CD4-positive, CD25-positive, alpha-beta regulatory T cell (primary cell): ENCODE measurements around the gene DACH1. TPM values are rescaled to one million over a fixed set of nuclear protein-coding genes. Genes with fewer than 3 reads are reported as not detected.
"Not testable (repeated sequence)": the region's sequence is repeated elsewhere in the genome, so short reads cannot be mapped to it uniquely, and the experiment has no call there.

Experiments used
- ATAC-seq, 2 donors: fragments of 150-1000 bp; cut with Tn5 transposase; one replicate each; pipeline ENCODE4 v1.10.0; 2021; ENCODE audit warnings: low read depth in 2 of 2, moderate number of reproducible peaks in 2 of 2, moderate library complexity in 1 of 2
- DNase-seq, 3 donors: peaks; one replicate each; pipeline versions ENCODE4 v3.0.0 to v3.0.0-alpha.2; 2012 to 2022; ENCODE audit warnings: mixed read lengths in 1 of 3
- H3K27ac ChIP-seq: one replicate; pipeline ENCODE4 v1.7.0; 2013; ENCODE audit warnings: mild to moderate bottlenecking, low read length; ENCODE audit not compliant: insufficient read depth, poor library complexity, severe bottlenecking
- H3K27me3 ChIP-seq: one replicate; pipeline ENCODE4 v1.7.0; 2013; ENCODE audit warnings: low read length; ENCODE audit not compliant: control insufficient read depth, insufficient read depth
- H3K36me3 ChIP-seq: one replicate; pipeline ENCODE4 v1.7.0; 2013; ENCODE audit warnings: mild to moderate bottlenecking, low read length, moderate library complexity; ENCODE audit not compliant: control insufficient read depth, insufficient read depth
- H3K4me1 ChIP-seq: 2 replicates; pipeline ENCODE4 v1.7.0; 2013; ENCODE audit warnings: mild to moderate bottlenecking, low read length; ENCODE audit not compliant: insufficient read depth, control insufficient read depth, poor library complexity, severe bottlenecking
- H3K4me3 ChIP-seq: one replicate; pipeline ENCODE4 v1.7.0; 2013; ENCODE audit warnings: low read depth, mild to moderate bottlenecking, low read length, moderate library complexity
- H3K9me3 ChIP-seq, 2 experiments: 1 replicate in 1 of 2; 2 replicates in 1 of 2; pipeline ENCODE4 v1.7.0; 2013; ENCODE audit warnings: low read length in 2 of 2, mild to moderate bottlenecking in 1 of 2, moderate library complexity in 1 of 2; ENCODE audit not compliant: control insufficient read depth in 2 of 2
- H3K27ac Mint-ChIP-seq, 3 donors: one replicate each; pipeline ENCODE4 v1.8.0; 2020 to 2022; ENCODE audit warnings: mild to moderate bottlenecking in 3 of 3, mixed read lengths in 3 of 3, moderate library complexity in 2 of 3
- H3K27me3 Mint-ChIP-seq: one replicate; pipeline ENCODE4 v1.8.0; 2022; ENCODE audit warnings: mild to moderate bottlenecking, mixed read lengths
- H3K36me3 Mint-ChIP-seq: one replicate; pipeline ENCODE4 v1.8.0; 2020; ENCODE audit warnings: mixed read lengths
- H3K4me1 Mint-ChIP-seq, 4 donors: one replicate each; pipeline ENCODE4 v1.8.0; 2020 to 2022; ENCODE audit warnings: mixed read lengths in 4 of 4, mild to moderate bottlenecking in 1 of 4
- H3K4me3 Mint-ChIP-seq, 4 donors: one replicate each; pipeline ENCODE4 v1.8.0; 2020 to 2022; ENCODE audit warnings: mild to moderate bottlenecking in 4 of 4, mixed read lengths in 4 of 4, moderate library complexity in 3 of 4
- H3K9me3 Mint-ChIP-seq, 7 donors: one replicate each; pipeline ENCODE4 v1.8.0; 2020 to 2022; ENCODE audit warnings: mixed read lengths in 7 of 7, mild to moderate bottlenecking in 3 of 7, moderate library complexity in 2 of 7
- polyA plus RNA-seq, 4 donors: library from polyadenylated mRNA; unstranded; fragments of 300-500 nt; fragmentation: Illumina TruSeq; gene quantifications; one replicate each; pipeline ENCODE4 v1.2.3, GENCODE V29; 2021
- total RNA-seq: library from RNA; stranded (reverse); gene quantifications from one replicate; pipeline ENCODE4 v1.2.3, GENCODE V29; 2022

DACH1 gene
- total RNA-seq (0.47 TPM), polyA plus RNA-seq (not detected)

DNA sequence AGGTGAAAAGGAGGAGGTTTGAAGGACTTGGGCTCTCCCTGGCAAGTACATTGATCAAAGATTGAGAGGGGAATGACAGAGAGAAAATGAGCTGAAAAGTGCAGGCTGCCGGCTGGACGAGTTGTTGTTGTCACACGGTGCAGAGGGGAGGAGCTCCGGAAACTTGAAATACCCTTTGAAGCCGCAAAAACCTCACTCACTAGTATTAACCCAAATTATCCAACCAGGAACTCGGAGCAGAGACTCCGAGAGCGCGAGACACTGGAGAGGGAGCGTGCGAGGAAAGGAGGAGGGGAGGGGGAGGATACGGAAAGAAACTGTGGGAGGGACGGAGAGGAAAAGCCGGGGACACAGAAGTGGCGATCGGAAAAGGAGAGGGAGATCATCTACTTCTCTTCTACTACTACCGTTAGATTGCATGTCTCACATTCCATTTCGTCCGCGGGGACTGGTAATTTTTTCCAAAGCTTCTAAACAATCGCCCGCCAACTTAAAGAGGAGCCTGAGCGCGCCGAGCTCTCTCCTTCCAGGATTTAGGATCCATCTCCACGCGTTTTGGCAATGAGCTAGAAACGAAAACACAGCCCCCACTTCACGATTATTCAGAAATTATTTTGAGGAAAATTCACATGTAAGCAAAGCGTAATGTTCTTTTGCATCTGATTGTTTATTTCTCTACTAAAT, at the start of gene DACH1:
Gene DACH1, minus strand, starts transcription at position 74 of the 684 bp plus-strand sequence.
- peaks cover 0 to 18% (median 3%) of the 10 kb centered on the region in 4 donors for H3K4me1 Mint-ChIP-seq
- no peak within 1 kb of the TSS for H3K4me3 ChIP-seq
- peaks cover 13% of the 10 kb centered on the region for H3K27me3 ChIP-seq
- peaks cover 0 to 9% (median 2%) of the 10 kb centered on the region in 7 donors for H3K9me3 Mint-ChIP-seq
- peak in 1 of 3 donors; percentile 31 for DNase-seq
- peak in 1 of 2 donors; percentile 28 for ATAC-seq
- no peaks in the 10 kb centered on the region for H3K36me3 Mint-ChIP-seq
- H3K4me3 Mint-ChIP-seq, result peak within 1 kb of the TSS in 2 of 4 donors; percentile 59 to 84
- H3K27ac ChIP-seq, result no peak within 1 kb of the TSS
- H3K9me3 ChIP-seq, result no peaks in the 10 kb centered on the region
- H3K4me1 ChIP-seq, result peaks cover 7% of the 10 kb centered on the region
- H3K27me3 Mint-ChIP-seq, result peaks cover 58% of the 10 kb centered on the region
- no peaks in the 10 kb centered on the region for H3K36me3 ChIP-seq
- H3K27ac Mint-ChIP-seq, result no peak within 1 kb of the TSS

DNA sequence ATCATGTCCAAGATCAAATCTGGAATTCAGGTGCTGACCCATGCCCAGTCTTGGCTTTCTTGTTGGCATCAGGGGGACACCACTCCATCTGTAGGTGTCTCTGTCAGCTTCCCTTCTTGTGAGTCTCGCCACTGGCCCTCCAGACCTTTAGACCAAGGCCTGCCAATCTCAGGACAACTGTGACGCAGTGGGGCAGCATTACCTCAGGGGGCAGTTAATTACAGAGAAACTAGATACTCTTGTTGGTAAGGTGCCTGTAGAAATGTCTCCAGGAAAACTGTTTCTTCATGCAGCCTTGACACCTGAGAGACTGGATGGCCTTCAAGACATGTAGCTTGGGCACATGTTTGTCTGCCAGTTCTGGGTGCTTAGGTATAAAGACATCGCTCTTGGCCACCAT, 46.7 kb upstream of the DACH1 start:
- Mint-ChIP-seq H3K4me1 (no peaks in the 10 kb centered on the region), H3K27me3 (no peaks in the 10 kb centered on the region), H3K27ac (no peak overlapping the region), H3K36me3 (no peaks in the 10 kb centered on the region), H3K9me3 (peaks cover 0 to 6% (median 0%) of the 10 kb centered on the region in 7 donors), H3K4me3 (no peak overlapping the region)
- H3K36me3 ChIP-seq, result no peaks in the 10 kb centered on the region
- no peak overlapping the region for H3K4me3 ChIP-seq
- H3K4me1 ChIP-seq, result no peaks in the 10 kb centered on the region
- DNase-seq (no peak), ATAC-seq (no peak)
- no peak overlapping the region for H3K27ac ChIP-seq
- no peaks in the 10 kb centered on the region for H3K9me3 ChIP-seq
- H3K27me3 ChIP-seq, result no peaks in the 10 kb centered on the region

DNA sequence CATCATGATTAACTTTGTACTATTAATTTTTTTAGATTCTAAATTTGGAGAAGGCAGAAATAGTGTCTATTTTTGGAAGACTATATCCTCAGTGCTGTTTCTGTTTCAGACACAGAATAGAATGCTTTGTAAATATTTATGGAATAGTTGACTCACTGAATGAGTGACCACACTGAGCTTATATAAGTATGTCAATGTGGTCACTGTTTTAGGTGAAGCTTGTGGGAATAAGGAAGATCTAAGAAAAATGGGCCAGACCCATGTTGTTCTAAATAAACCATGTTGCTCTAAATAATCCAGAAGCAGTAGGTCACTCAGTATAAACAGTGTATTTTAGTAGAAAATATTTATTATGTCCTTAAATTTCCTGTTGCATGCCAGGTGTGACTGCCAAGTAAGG, 45.5 kb upstream of the DACH1 start:
- Mint-ChIP-seq H3K4me3 (no peak overlapping the region), H3K27ac (no peak overlapping the region), H3K9me3 (peaks cover 0 to 4% (median 0%) of the 10 kb centered on the region in 7 donors), H3K27me3 (no peaks in the 10 kb centered on the region), H3K4me1 (no peaks in the 10 kb centered on the region), H3K36me3 (no peaks in the 10 kb centered on the region)
- H3K4me1 ChIP-seq, result no peaks in the 10 kb centered on the region
- no peaks in the 10 kb centered on the region for H3K36me3 ChIP-seq
- no peak for DNase-seq
- H3K27ac ChIP-seq, result no peak overlapping the region
- peaks cover 0 to 3% of the 10 kb centered on the region in 2 experiments for H3K9me3 ChIP-seq
- H3K27me3 ChIP-seq, result no peaks in the 10 kb centered on the region
- no peak overlapping the region for H3K4me3 ChIP-seq
- no peak for ATAC-seq

DNA sequence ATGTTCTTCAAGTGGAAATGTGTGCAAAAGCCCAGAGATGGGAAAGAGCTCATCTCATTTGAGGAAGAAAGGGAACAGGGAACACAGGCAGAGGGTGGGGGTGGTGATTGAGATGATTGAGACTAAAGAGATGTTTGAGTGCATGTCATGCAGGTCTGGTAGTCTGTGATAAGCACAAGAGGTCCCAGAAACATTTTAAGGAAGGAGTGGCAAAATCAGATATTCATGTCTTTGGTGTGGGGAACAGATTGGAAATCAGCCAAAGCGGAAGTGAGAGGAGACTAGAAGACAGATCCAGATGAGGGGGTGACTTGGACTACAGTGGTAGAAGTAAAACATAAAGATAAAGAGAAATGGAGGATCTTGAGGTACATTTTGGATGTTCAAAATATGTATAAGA, 39.4 kb upstream of the DACH1 start:
- no peak overlapping the region for H3K27ac Mint-ChIP-seq
- ATAC-seq (no peak), DNase-seq (no peak)
- H3K9me3 ChIP-seq, result peaks cover 0 to 3% of the 10 kb centered on the region in 2 experiments
- no peaks in the 10 kb centered on the region for H3K4me1 ChIP-seq
- H3K36me3 Mint-ChIP-seq, result no peaks in the 10 kb centered on the region
- H3K27me3 Mint-ChIP-seq, result no peaks in the 10 kb centered on the region
- H3K27ac ChIP-seq, result no peak overlapping the region
- H3K27me3 ChIP-seq, result no peaks in the 10 kb centered on the region
- H3K4me3 ChIP-seq, result no peak overlapping the region
- no peak overlapping the region for H3K4me3 Mint-ChIP-seq
- H3K4me1 Mint-ChIP-seq, result no peaks in the 10 kb centered on the region
- H3K36me3 ChIP-seq, result no peaks in the 10 kb centered on the region
- H3K9me3 Mint-ChIP-seq, result peaks cover 0 to 4% (median 4%) of the 10 kb centered on the region in 7 donors

DNA sequence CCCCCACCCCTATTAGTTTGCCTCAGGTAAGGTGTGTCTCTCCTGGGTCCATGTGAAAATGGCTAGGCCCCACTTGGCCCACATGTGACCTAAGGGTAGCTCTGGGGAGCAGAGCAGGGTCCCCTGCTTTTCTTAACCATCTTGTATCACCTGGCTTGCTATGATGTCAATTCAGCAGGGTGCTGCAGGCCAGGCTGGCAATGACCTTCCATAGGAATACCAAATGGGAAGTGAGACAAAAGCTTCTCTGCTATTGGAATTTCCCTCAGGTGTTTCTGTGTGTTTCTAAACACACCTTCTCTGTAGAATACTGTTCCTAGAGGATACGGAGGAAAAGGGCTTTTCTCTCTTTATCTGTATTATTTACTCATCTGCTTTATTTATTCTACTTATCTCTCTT, 35.7 kb upstream of the DACH1 start:
- H3K4me3 Mint-ChIP-seq, result no peak overlapping the region
- no peaks in the 10 kb centered on the region for H3K27me3 Mint-ChIP-seq
- H3K4me3 ChIP-seq, result no peak overlapping the region
- no peak for DNase-seq
- H3K27ac Mint-ChIP-seq, result no peak overlapping the region
- H3K4me1 Mint-ChIP-seq, result no peaks in the 10 kb centered on the region
- no peak overlapping the region for H3K27ac ChIP-seq
- ATAC-seq, result no peak
- H3K9me3 Mint-ChIP-seq, result peaks cover 2 to 9% (median 6%) of the 10 kb centered on the region in 7 donors
- no peaks in the 10 kb centered on the region for H3K9me3 ChIP-seq
- H3K27me3 ChIP-seq, result no peaks in the 10 kb centered on the region
- H3K36me3 Mint-ChIP-seq, result no peaks in the 10 kb centered on the region
- H3K4me1 ChIP-seq, result no peaks in the 10 kb centered on the region
- no peaks in the 10 kb centered on the region for H3K36me3 ChIP-seq

DNA sequence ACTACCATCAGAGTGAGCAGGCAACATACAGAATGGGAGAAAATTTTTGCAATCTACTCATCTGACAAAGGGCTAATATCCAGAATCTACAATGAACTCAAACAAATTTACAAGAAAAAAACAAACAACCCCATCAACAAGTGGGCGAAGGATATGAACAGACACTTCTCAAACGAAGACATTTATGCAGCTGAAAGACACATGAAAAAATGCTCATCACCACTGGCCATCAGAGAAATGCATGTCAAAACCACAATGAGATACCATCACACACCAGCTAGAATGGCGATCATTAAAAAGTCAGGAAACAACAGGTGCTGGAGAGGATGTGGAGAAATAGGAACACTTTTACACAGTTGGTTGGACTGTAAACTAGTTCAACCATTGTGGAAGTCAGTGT, 26.5 kb upstream of the DACH1 start:
- ATAC-seq, H3K36me3 ChIP-seq: not testable (repeated sequence)
- H3K9me3 Mint-ChIP-seq, result peaks cover 0 to 14% (median 7%) of the 10 kb centered on the region in 7 donors

DNA sequence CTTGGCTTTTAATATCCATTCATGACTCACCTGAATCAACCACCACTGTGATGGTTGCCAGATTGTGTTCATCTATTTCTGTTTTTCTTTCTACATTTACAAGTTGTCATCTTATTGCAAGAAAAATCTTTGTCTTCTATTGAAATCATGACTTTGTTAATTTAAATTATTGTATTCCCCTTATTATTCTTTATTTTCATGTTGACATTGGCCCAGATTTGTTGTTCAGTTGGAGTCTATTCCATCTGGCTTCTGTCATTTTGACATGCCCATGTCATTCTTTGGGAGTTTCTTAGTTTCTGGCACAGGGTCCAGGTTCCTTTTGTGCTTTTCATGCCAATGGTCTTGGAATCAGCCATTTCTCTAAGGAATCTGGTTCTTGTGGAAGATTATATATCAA, 19.9 kb upstream of the DACH1 start:
- no peaks in the 10 kb centered on the region for H3K4me1 ChIP-seq
- H3K4me3 Mint-ChIP-seq, result no peak overlapping the region
- no peaks in the 10 kb centered on the region for H3K4me1 Mint-ChIP-seq
- H3K4me3 ChIP-seq, result no peak overlapping the region
- H3K9me3 Mint-ChIP-seq, result peaks cover 0 to 17% (median 5%) of the 10 kb centered on the region in 7 donors
- ATAC-seq (no peak), DNase-seq (no peak)
- no peak overlapping the region for H3K27ac ChIP-seq
- no peaks in the 10 kb centered on the region for H3K36me3 Mint-ChIP-seq
- H3K36me3 ChIP-seq, result no peaks in the 10 kb centered on the region
- peak overlapping the region in 1 of 3 donors; percentile 4 for H3K27ac Mint-ChIP-seq
- no peaks in the 10 kb centered on the region for H3K9me3 ChIP-seq
- no peaks in the 10 kb centered on the region for H3K27me3 Mint-ChIP-seq
- no peaks in the 10 kb centered on the region for H3K27me3 ChIP-seq

More for the DNA sequence above, 26.5 kb upstream of the DACH1 start:
- H3K27ac Mint-ChIP-seq, DNase-seq, H3K9me3 ChIP-seq, H3K27ac ChIP-seq, H3K4me1 ChIP-seq, H3K4me3 ChIP-seq, H3K27me3 ChIP-seq, H3K4me3 Mint-ChIP-seq, H3K36me3 Mint-ChIP-seq, H3K4me1 Mint-ChIP-seq, H3K27me3 Mint-ChIP-seq: not testable (repeated sequence)

DNA sequence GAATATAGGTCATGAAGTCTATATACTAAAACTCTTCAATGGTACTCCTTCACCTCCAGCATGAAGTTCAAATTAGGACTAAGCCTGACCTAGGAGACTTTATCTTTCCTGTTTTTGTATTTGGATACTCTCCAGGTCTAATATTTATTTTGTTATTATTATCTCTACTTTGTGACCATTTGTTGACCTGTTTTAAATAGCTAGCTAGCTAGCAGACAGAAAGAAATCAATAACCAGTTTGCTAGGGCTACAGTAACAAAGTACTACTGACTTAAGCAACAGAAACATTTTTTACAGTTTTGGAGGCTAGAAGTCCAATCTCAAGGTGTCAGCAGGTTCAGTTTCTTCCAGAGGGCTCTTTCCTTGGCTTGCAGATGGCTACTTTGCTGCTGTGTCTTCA, 15.1 kb upstream of the DACH1 start:
- ATAC-seq (no peak), DNase-seq (no peak)
- H3K9me3 Mint-ChIP-seq, result peaks cover 0 to 20% (median 5%) of the 10 kb centered on the region in 7 donors
- Histone ChIP-seq H3K4me3 (no peak overlapping the region), H3K4me1 (no peaks in the 10 kb centered on the region), H3K36me3 (no peaks in the 10 kb centered on the region), H3K27ac (no peak overlapping the region), H3K9me3 (no peaks in the 10 kb centered on the region), H3K27me3 (no peaks in the 10 kb centered on the region)
- H3K4me1 Mint-ChIP-seq, result no peaks in the 10 kb centered on the region
- no peak overlapping the region for H3K27ac Mint-ChIP-seq
- no peak overlapping the region for H3K4me3 Mint-ChIP-seq
- H3K27me3 Mint-ChIP-seq, result no peaks in the 10 kb centered on the region
- no peaks in the 10 kb centered on the region for H3K36me3 Mint-ChIP-seq
